Central memory CD8-positive, alpha-beta T cell (primary cell): ENCODE data around the gene DOCK8.
"Not testable (repeated sequence)": the region's sequence is repeated elsewhere in the genome, so short reads cannot be mapped to it uniquely, and the experiment has no call there.

Source experiments
- ATAC-seq: fragments of 150-1000 bp; cut with Tn5 transposase; replicated peaks from 2 replicates; pipeline ENCODE4 v1.10.0; 2022; ENCODE audit warnings: mild to moderate bottlenecking, moderate FRiP score, moderate number of reproducible peaks; ENCODE audit not compliant: poor library complexity, severe bottlenecking; ENCODE audit errors: extremely low read depth
- DNase-seq, 2 donors: peaks; one replicate each; pipeline ENCODE4 v3.0.0; 2021; ENCODE audit warnings: low spot score in 2 of 2
- H3K27ac Mint-ChIP-seq: one replicate; pipeline ENCODE4 v1.8.0; 2022; ENCODE audit warnings: low read depth, mild to moderate bottlenecking, moderate library complexity, mixed read lengths
- H3K27me3 Mint-ChIP-seq: one replicate; pipeline ENCODE4 v1.8.0; 2022; ENCODE audit warnings: mixed read lengths
- H3K36me3 Mint-ChIP-seq: one replicate; pipeline ENCODE4 v1.8.0; 2022; ENCODE audit warnings: mild to moderate bottlenecking, moderate library complexity, mixed read lengths; ENCODE audit not compliant: insufficient read depth
- H3K4me1 Mint-ChIP-seq: one replicate; pipeline ENCODE4 v1.8.0; 2022; ENCODE audit warnings: mixed read lengths
- H3K4me3 Mint-ChIP-seq: one replicate; pipeline ENCODE4 v1.8.0; 2022; ENCODE audit warnings: mild to moderate bottlenecking, moderate library complexity, mixed read lengths
- H3K9me3 Mint-ChIP-seq: one replicate; pipeline ENCODE4 v1.8.0; 2022; ENCODE audit warnings: mixed read lengths

Gene DOCK8

GRCh38 chr9:214648-215493, at the start of gene DOCK8:
DOCK8 (plus strand) TSS chr9:214865; CDS start chr9:214977, 112 bp downstream.
- Mint-ChIP-seq H3K27me3 (peaks cover 16% of the 10 kb centered on the region), H3K27ac (no peak within 1 kb of the TSS), H3K4me3 (peak within 1 kb of the TSS; percentile 73), H3K4me1 (no peaks in the 10 kb centered on the region), H3K9me3 (no peaks in the 10 kb centered on the region), H3K36me3 (peaks cover 2% of the 10 kb centered on the region)
- peak; percentile 76 for ATAC-seq
- peak; percentile 18 to 40 for DNase-seq

GRCh38 chr9:169757-170156, 44.9 kb upstream of the DOCK8 start:
- H3K4me1 Mint-ChIP-seq, H3K9me3 Mint-ChIP-seq, H3K27me3 Mint-ChIP-seq, H3K27ac Mint-ChIP-seq, DNase-seq, ATAC-seq, H3K36me3 Mint-ChIP-seq, H3K4me3 Mint-ChIP-seq: not testable (repeated sequence)

GRCh38 chr9:178140-178825, 36.4 kb upstream of the DOCK8 start:
- Mint-ChIP-seq H3K4me3 (peak overlapping the region; percentile 69), H3K27ac (peak overlapping the region; percentile 75)
- DNase-seq, H3K9me3 Mint-ChIP-seq, H3K27me3 Mint-ChIP-seq, H3K4me1 Mint-ChIP-seq, H3K36me3 Mint-ChIP-seq, ATAC-seq: not testable (repeated sequence)

DNA sequence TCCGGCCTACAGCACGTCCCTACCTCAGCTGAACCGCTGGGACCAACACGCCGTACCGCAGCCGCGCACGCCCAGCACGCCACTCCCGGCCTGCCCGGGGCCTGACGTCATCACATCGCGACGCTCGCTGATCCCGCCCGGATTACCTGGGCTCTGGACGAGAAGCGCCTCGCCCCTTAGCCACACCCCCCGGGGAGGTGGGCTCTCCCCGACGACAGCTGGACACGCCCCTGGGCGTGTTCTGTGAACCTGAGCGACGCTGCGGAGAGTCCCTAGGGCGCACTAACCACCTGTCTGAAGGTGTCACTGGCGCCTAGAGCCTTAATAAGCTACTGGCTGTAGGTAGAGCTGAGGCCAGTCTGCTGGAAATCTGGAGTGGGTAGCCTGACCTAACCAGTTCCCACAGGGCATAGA, 35.7 kb upstream of the DOCK8 start, which contains the start of gene ZNG1A:
ZNG1A (minus strand) TSS at position 87 of the 414 bp plus-strand sequence. CDS start 87 bp downstream, outside the sequence.
- H3K9me3 Mint-ChIP-seq, H3K4me1 Mint-ChIP-seq, H3K36me3 Mint-ChIP-seq, ATAC-seq, H3K27me3 Mint-ChIP-seq: not testable (repeated sequence)
- Mint-ChIP-seq H3K4me3 (peak within 1 kb of the TSS; percentile 69), H3K27ac (peak within 1 kb of the TSS; percentile 75)
- peak in 1 of 2 donors; percentile 52 for DNase-seq

DNA sequence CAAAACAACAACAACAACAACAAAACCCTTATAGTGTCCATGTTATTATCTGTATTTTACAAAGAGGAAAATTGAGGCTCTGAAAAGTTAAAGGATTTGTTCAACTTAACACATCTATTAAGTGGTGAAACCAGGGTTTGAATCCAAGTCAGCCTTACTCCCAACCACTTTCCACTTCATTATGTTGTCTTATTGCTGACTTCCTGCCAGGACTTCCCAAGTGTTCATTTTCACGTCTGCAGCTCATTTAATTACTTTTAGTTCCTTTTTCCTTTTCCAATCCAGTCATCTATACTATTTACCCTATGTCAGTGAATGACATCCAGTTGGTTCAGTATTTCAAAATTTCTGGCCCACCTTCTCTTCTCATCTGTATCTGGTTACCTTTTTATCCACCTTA, 15.1 kb upstream of the DOCK8 start:
- not testable (repeated sequence) for H3K9me3 Mint-ChIP-seq, H3K4me1 Mint-ChIP-seq, DNase-seq, H3K27me3 Mint-ChIP-seq, H3K27ac Mint-ChIP-seq, ATAC-seq, H3K4me3 Mint-ChIP-seq, H3K36me3 Mint-ChIP-seq

GRCh38 chr9:206481-206880, 8.2 kb upstream of the DOCK8 start:
- Mint-ChIP-seq H3K4me1 (no peaks in the 10 kb centered on the region), H3K27ac (no peak overlapping the region), H3K27me3 (no peaks in the 10 kb centered on the region), H3K4me3 (no peak overlapping the region), H3K9me3 (no peaks in the 10 kb centered on the region), H3K36me3 (peaks cover 1% of the 10 kb centered on the region)
- DNase-seq (no peak), ATAC-seq (no peak)

GRCh38 chr9:209143-209758, 5.4 kb upstream of the DOCK8 start:
- ATAC-seq: no peak
- Mint-ChIP-seq H3K27ac (no peak overlapping the region), H3K27me3 (no peaks in the 10 kb centered on the region), H3K36me3 (no peaks in the 10 kb centered on the region), H3K9me3 (no peaks in the 10 kb centered on the region), H3K4me3 (no peak overlapping the region), H3K4me1 (no peaks in the 10 kb centered on the region)
- no peak for DNase-seq

GRCh38 chr9:211036-211435, 3.6 kb upstream of the DOCK8 start:
- H3K27ac Mint-ChIP-seq: no peak overlapping the region
- no peaks in the 10 kb centered on the region for H3K27me3 Mint-ChIP-seq
- H3K4me1 Mint-ChIP-seq: no peaks in the 10 kb centered on the region
- no peaks in the 10 kb centered on the region for H3K36me3 Mint-ChIP-seq
- ATAC-seq (no peak), DNase-seq (no peak)
- no peaks in the 10 kb centered on the region for H3K9me3 Mint-ChIP-seq
- H3K4me3 Mint-ChIP-seq: no peak overlapping the region

- Mint-ChIP-seq H3K27ac (no peak overlapping the region), H3K9me3 (no peaks in the 10 kb centered on the region), H3K27me3 (peaks cover 5% of the 10 kb centered on the region), H3K4me3 (no peak overlapping the region), H3K36me3 (peaks cover 2% of the 10 kb centered on the region), H3K4me1 (no peaks in the 10 kb centered on the region)
- DNase-seq: no peak
- no peak for ATAC-seq
Measured at GRCh38 chr9:211557-211956, 3.1 kb upstream of the DOCK8 start.

- Mint-ChIP-seq H3K27ac (no peak overlapping the region), H3K4me3 (no peak overlapping the region), H3K9me3 (no peaks in the 10 kb centered on the region), H3K4me1 (no peaks in the 10 kb centered on the region), H3K36me3 (peaks cover 2% of the 10 kb centered on the region), H3K27me3 (peaks cover 12% of the 10 kb centered on the region)
- ATAC-seq (no peak), DNase-seq (no peak)
Measured at GRCh38 chr9:212297-212696, 2.4 kb upstream of the DOCK8 start.

GRCh38 chr9:213901-214300, 764 bp upstream of the DOCK8 start:
- H3K4me1 Mint-ChIP-seq, H3K36me3 Mint-ChIP-seq, DNase-seq, H3K9me3 Mint-ChIP-seq, H3K27ac Mint-ChIP-seq, ATAC-seq: not testable (repeated sequence)
- Mint-ChIP-seq H3K4me3 (peak overlapping the region; percentile 73), H3K27me3 (peaks cover 16% of the 10 kb centered on the region)

DNA sequence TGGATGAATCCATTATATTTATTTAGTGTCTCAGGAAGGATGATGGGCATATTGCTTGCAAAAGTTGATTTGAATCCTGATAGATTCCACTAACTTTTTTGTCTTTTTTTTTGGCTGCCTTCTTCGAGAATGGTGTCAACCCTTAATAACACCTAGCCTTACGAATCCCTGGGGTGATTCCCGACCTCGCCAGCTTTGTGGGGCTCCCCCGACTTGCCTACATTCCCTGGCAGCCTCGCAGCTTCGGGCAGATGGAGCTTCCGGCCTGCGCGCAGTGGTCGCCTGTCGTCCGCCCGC, 366 bp upstream of the DOCK8 start:
- no peaks in the 10 kb centered on the region for H3K4me1 Mint-ChIP-seq

More for the DNA sequence above, 366 bp upstream of the DOCK8 start:
- no peak for DNase-seq
- no peak for ATAC-seq
- Mint-ChIP-seq H3K27ac (no peak overlapping the region), H3K9me3 (no peaks in the 10 kb centered on the region), H3K4me3 (peak overlapping the region; percentile 73), H3K27me3 (peaks cover 16% of the 10 kb centered on the region), H3K36me3 (peaks cover 2% of the 10 kb centered on the region)
